ENCODE results near the gene CPB1.

DNA sequence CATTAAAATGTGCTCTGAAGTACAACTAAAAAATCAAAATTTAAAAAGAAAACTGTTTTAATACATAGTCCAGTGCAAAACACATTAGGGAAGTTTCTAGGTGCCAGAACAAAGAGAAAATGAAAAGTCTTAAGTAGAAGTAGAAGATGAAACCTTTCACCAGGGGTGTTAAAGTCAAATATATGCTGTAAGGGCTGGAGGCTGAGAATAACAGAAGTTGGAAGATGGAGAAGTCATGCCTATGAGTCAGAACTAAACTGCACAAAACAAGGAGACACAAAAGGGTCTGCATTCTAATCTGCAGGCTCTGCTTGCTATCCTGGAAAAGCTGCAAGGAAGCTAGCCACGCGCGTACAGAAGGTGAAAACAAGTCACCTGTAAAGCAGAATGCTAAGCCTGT lies 48.7 kb upstream of the CPB1 start:
- TF ChIP-seq, protein P1, sequence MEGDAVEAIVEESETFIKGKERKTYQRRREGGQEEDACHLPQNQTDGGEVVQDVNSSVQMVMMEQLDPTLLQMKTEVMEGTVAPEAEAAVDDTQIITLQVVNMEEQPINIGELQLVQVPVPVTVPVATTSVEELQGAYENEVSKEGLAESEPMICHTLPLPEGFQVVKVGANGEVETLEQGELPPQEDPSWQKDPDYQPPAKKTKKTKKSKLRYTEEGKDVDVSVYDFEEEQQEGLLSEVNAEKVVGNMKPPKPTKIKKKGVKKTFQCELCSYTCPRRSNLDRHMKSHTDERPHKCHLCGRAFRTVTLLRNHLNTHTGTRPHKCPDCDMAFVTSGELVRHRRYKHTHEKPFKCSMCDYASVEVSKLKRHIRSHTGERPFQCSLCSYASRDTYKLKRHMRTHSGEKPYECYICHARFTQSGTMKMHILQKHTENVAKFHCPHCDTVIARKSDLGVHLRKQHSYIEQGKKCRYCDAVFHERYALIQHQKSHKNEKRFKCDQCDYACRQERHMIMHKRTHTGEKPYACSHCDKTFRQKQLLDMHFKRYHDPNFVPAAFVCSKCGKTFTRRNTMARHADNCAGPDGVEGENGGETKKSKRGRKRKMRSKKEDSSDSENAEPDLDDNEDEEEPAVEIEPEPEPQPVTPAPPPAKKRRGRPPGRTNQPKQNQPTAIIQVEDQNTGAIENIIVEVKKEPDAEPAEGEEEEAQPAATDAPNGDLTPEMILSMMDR (IDR thresholded peaks at IDR 0.05 in 8 of 11, conservative IDR thresholded peaks at IDR 0.05 in 3 of 11) = no peak
- no peak for TF ChIP-seq POLR2AphosphoS5 (IDR thresholded peaks at IDR 0.05)

Data from spleen (tissue), 7 donors.